T-cell (primary cell): Measurements from ENCODE around the gene SMOC1. TPM values are rescaled to one million over a fixed set of nuclear protein-coding genes. Genes with fewer than 3 reads are reported as not detected.
"Not testable (repeated sequence)": the region's sequence is repeated elsewhere in the genome, so short reads cannot be mapped to it uniquely, and the experiment has no call there.

ENCODE experiments used
- ATAC-seq, 4 experiments: fragments of 200-7000 bp in 3 of 4; fragments of 150-1000 bp in 1 of 4; cut with Tn5 transposase; replicated peaks in 1 of 4; 1 replicate in 3 of 4; 2 replicates in 1 of 4; pipeline ENCODE4 v1.10.0; 2021; ENCODE audit warnings: moderate library complexity in 3 of 4, mild to moderate bottlenecking in 2 of 4, moderate number of reproducible peaks in 1 of 4
- CTCF ChIA-PET, 2 donors: fragments of 300-600 bp; sonication (Branson Sonifier 250); formaldehyde crosslinking; loops; one replicate each; lab custom pipeline; 2022; ENCODE audit warnings: antibody characterized with exemption in 2 of 2; lab: Charles Lee
- POLR2A ChIA-PET, 2 donors: fragments of 300-600 bp; sonication (Branson Sonifier 250); formaldehyde crosslinking; loops; one replicate each; lab custom pipeline; 2022; ENCODE audit warnings: antibody characterized with exemption in 2 of 2; lab: Charles Lee
- DNase-seq, 35 experiments: peaks; one replicate each; pipeline versions ENCODE4 v3.0.0 to v3.0.0-alpha.2; 2013 to 2023
- H3K27ac ChIP-seq: one replicate; pipeline ENCODE4 v1.5.1; 2013; ENCODE audit warnings: low read length
- H3K27me3 ChIP-seq, 2 experiments: replicated peaks in 1 of 2; 1 replicate in 1 of 2; 2 replicates in 1 of 2; pipeline versions ENCODE4 v1.6.1 to v1.7.0; 2013; ENCODE audit warnings: low read length in 1 of 2, mixed read lengths in 1 of 2; ENCODE audit not compliant: control insufficient read depth in 2 of 2, insufficient read depth in 2 of 2; ENCODE audit errors: extremely low read depth in 1 of 2
- H3K36me3 ChIP-seq, 2 donors: 1 replicate in 1 of 2; 2 replicates in 1 of 2; pipeline versions ENCODE4 v1.6.1 to v1.7.0; 2013; ENCODE audit warnings: low read length in 1 of 2; ENCODE audit not compliant: control insufficient read depth in 2 of 2, insufficient read depth in 1 of 2; ENCODE audit errors: extremely low read depth in 1 of 2
- H3K4me1 ChIP-seq, 2 experiments: 1 replicate in 1 of 2; 2 replicates in 1 of 2; pipeline versions ENCODE4 v1.6.1 to v1.7.0; 2013; ENCODE audit warnings: low read length in 2 of 2, mixed read lengths in 1 of 2; ENCODE audit not compliant: insufficient read depth in 2 of 2, control insufficient read depth in 1 of 2; ENCODE audit errors: extremely low read depth in 1 of 2
- H3K4me3 ChIP-seq, 2 donors: 1 replicate in 1 of 2; 2 replicates in 1 of 2; pipeline versions ENCODE4 v1.5.1 to v1.7.0; 2013; ENCODE audit warnings: mild to moderate bottlenecking in 2 of 2, low read length in 1 of 2, moderate library complexity in 1 of 2; ENCODE audit not compliant: control insufficient read depth in 1 of 2; ENCODE audit errors: extremely low read depth in 1 of 2
- H3K9me3 ChIP-seq: 2 replicates; pipeline ENCODE4 v1.7.0; 2013
- H3K27ac Mint-ChIP-seq, 2 donors: one replicate each; pipeline ENCODE4 v1.8.0; 2020 to 2021; ENCODE audit warnings: mild to moderate bottlenecking in 2 of 2, mixed read lengths in 2 of 2
- H3K27me3 Mint-ChIP-seq, 2 donors: one replicate each; pipeline ENCODE4 v1.8.0; 2021 to 2022; ENCODE audit warnings: mixed read lengths in 2 of 2
- H3K36me3 Mint-ChIP-seq: one replicate; pipeline ENCODE4 v1.8.0; 2021; ENCODE audit warnings: mixed read lengths
- H3K4me1 Mint-ChIP-seq, 3 donors: one replicate each; pipeline ENCODE4 v1.8.0; 2020 to 2022; ENCODE audit warnings: mixed read lengths in 3 of 3, mild to moderate bottlenecking in 1 of 3
- H3K4me3 Mint-ChIP-seq, 3 donors: one replicate each; pipeline ENCODE4 v1.8.0; 2020 to 2022; ENCODE audit warnings: mild to moderate bottlenecking in 3 of 3, mixed read lengths in 3 of 3, moderate library complexity in 3 of 3
- H3K9me3 Mint-ChIP-seq, 3 donors: one replicate each; pipeline ENCODE4 v1.8.0; 2020 to 2022; ENCODE audit warnings: mixed read lengths in 3 of 3
- WGBS: methylation state at CpG from one replicate; pipeline ENCODE4 v1.1.5; 2013; ENCODE audit warnings: missing lambda C conversion rate; ENCODE audit not compliant: insufficient coverage; 5-methylcytosine and 5-hydroxymethylcytosine counted together
- total RNA-seq, 35 experiments: library from RNA in 6 of 35; stranded (reverse) in 6 of 35; fragments of 120-200 nt in 1 of 35; gene quantifications; one replicate each; pipeline versions ENCODE4 v1.2.1 to v1.2.4 and lab custom pipeline; 2013 to 2026

The SMOC1 gene
- total RNA-seq, 5 donors from 2014 or later (not counting 1 experiment from before 2014, with no cell fraction given) = not detected

- Mint-ChIP-seq H3K27me3 (peaks cover 35 to 39% of the 10 kb centered on the region in 2 donors), H3K9me3 (peaks cover 12 to 23% (median 21%) of the 10 kb centered on the region in 3 donors), H3K27ac (no peak overlapping the region), H3K4me3 (no peak overlapping the region), H3K4me1 (no peaks in the 10 kb centered on the region), H3K36me3 (no peaks in the 10 kb centered on the region)
- WGBS = 68% methylated on average over 3 of the region's 5 CpGs
- ChIA-PET CTCF (no interaction called here), POLR2A (no interaction called here)
- no peaks in the 10 kb centered on the region for H3K4me1 ChIP-seq
- no peak overlapping the region for H3K4me3 ChIP-seq
- ATAC-seq (no peak), DNase-seq (no peak)
- H3K36me3 ChIP-seq = no peaks in the 10 kb centered on the region
- H3K27ac ChIP-seq = no peak overlapping the region
- peaks cover 2% of the 10 kb centered on the region for H3K9me3 ChIP-seq
- peaks cover 2% of the 10 kb centered on the region in 2 experiments for H3K27me3 ChIP-seq
These were observed 15.9 kb downstream of the SMOC1 start for GRCh38 chr14:69895109-69895508.

DNA sequence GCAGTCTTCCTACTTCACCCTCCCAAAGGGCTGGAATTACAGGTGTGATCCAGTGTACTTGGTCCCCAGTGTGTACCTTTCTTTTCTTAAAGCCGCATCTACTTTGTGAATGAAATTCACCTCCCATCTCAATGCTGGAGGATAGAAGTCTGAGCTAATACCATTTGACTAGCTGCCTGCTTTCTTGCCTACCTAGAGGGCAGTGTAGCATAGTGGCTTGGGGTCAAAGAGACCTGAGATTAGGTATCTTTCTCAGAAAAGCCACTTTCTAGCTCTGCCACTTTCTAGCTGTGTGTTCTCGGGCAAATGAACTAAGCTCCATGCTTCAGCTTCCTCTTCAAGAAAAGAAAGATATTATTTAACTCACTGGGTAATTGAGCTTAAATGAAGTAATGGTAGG lies 16.9 kb downstream of the SMOC1 start:
- H3K4me3 Mint-ChIP-seq = no peak overlapping the region
- ATAC-seq (no peak), DNase-seq (no peak)
- no peak overlapping the region for H3K27ac Mint-ChIP-seq
- H3K36me3 ChIP-seq = no peaks in the 10 kb centered on the region
- WGBS = no CpG with 5 or more reads among the region's 2 CpGs
- ChIA-PET CTCF (no interaction called here), POLR2A (no interaction called here)
- H3K9me3 Mint-ChIP-seq = peaks cover 12 to 23% (median 21%) of the 10 kb centered on the region in 3 donors
- peaks cover 2% of the 10 kb centered on the region in 2 experiments for H3K27me3 ChIP-seq
- H3K4me1 ChIP-seq = no peaks in the 10 kb centered on the region
- peaks cover 41 to 43% of the 10 kb centered on the region in 2 donors for H3K27me3 Mint-ChIP-seq
- peaks cover 2% of the 10 kb centered on the region for H3K9me3 ChIP-seq
- no peak overlapping the region for H3K4me3 ChIP-seq
- H3K4me1 Mint-ChIP-seq = no peaks in the 10 kb centered on the region
- H3K36me3 Mint-ChIP-seq = no peaks in the 10 kb centered on the region
- no peak overlapping the region for H3K27ac ChIP-seq

DNA sequence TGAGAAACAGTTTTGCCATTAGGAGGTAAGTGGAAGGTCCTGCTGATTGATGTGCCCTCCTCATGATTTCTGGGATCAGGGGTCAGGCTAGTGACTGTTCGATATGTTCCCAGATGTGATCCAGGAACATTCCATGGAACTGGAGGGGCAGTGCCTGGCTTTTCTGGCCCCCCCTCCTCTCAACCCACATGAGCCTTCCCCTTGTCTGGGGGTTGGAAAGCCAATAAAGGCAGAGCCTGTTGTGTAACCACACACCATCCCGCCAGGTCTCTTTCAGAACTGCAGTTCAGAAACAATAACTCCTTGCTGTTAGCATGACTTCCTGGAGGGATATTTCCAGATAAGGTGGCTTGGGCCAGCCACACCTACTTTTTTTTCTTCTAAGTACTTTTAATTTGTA lies 17.8 kb downstream of the SMOC1 start:
- peaks cover 12 to 23% (median 21%) of the 10 kb centered on the region in 3 donors for H3K9me3 Mint-ChIP-seq

DNA sequence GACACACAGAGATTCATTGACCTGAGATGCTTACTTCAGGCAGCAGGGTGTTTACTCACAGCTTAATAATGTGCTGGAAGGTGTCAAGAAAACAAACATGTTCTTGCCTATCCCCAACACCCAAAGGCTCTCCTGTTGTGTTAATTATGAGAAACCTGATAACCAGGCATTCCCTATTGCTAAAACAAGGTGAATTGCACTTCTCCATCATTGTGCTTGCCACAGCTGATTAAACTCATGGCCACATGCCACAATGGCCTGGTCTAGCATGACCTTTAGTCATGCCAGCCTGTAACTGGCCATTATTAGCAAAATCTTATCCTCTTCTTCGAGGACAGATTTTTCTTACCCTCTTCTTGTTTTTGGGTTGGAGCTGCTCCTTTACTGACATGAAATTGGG lies 21.4 kb downstream of the SMOC1 start:
- Histone ChIP-seq H3K4me1 (no peaks in the 10 kb centered on the region), H3K9me3 (peaks cover 2% of the 10 kb centered on the region), H3K36me3 (no peaks in the 10 kb centered on the region), H3K27ac (no peak overlapping the region), H3K4me3 (no peak overlapping the region), H3K27me3 (peaks cover under 1 to 2% of the 10 kb centered on the region in 2 experiments)
- ChIA-PET POLR2A (no interaction called here), CTCF (no interaction called here)
- Mint-ChIP-seq H3K9me3 (peaks cover 12 to 23% (median 21%) of the 10 kb centered on the region in 3 donors), H3K4me3 (no peak overlapping the region), H3K27me3 (peaks cover 14 to 18% of the 10 kb centered on the region in 2 donors), H3K4me1 (no peaks in the 10 kb centered on the region), H3K27ac (no peak overlapping the region), H3K36me3 (no peaks in the 10 kb centered on the region)
- DNase-seq (no peak), ATAC-seq (no peak)
- no CpG with 5 or more reads among the region's 1 CpG for WGBS

More for the DNA sequence above, 17.8 kb downstream of the SMOC1 start:
- Histone ChIP-seq H3K27ac (no peak overlapping the region), H3K27me3 (peaks cover 0 to 2% of the 10 kb centered on the region in 2 experiments), H3K36me3 (no peaks in the 10 kb centered on the region), H3K4me3 (no peak overlapping the region), H3K9me3 (peaks cover 2% of the 10 kb centered on the region), H3K4me1 (no peaks in the 10 kb centered on the region)
- DNase-seq = no peak
- Mint-ChIP-seq H3K27ac (no peak overlapping the region), H3K27me3 (peaks cover 43% of the 10 kb centered on the region in 2 donors), H3K36me3 (no peaks in the 10 kb centered on the region), H3K4me1 (no peaks in the 10 kb centered on the region), H3K4me3 (no peak overlapping the region)
- no CpG with 5 or more reads among the region's 2 CpGs for WGBS
- ATAC-seq = no peak
- POLR2A ChIA-PET = no interaction called here
- CTCF ChIA-PET = no interaction called here

DNA sequence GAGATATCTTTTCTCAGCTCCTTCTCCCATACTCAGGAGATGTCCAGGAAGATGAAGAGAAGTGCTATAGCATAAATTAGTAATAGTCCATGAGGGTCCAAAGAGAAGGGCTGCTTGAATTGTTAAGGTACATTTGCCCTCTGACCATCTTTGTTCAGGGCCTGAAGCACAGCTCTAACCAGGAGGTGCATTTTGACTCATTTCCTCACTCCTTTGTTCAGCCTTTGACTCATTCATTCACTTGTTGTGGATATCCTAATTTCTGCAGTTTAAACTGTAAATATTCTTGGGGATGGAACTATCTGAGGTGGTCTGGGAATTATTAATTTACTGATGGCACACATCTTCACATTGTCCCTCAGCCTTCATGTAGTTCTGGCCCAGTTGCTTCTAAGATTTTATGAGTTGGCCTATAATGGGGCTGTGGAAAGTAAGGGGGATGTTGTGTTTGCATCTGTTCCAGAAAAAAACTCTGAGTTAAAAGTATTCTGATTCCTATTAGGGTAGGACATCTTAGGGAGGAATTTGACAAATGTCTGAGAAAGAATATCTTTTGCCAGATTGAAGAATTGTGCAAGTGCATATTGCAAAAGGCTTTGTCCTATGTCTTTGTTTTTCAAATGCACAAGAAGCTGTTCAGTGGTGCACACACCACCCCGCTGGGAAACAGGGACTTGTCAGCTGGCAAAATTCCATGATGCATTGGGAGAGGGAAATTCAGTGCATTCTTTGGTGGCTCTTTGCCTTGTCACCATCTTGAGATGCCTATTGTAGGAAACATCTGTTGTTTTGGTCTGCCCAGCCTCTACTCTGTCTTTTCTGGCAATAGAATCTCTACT lies 22.1 kb downstream of the SMOC1 start:
- Histone ChIP-seq H3K4me1 (no peaks in the 10 kb centered on the region), H3K27me3 (peaks cover 0 to 2% of the 10 kb centered on the region in 2 experiments), H3K4me3 (no peak overlapping the region), H3K9me3 (peaks cover 2% of the 10 kb centered on the region), H3K36me3 (no peaks in the 10 kb centered on the region), H3K27ac (no peak overlapping the region)
- Mint-ChIP-seq H3K9me3 (peaks cover 12 to 21% (median 18%) of the 10 kb centered on the region in 3 donors), H3K27ac (no peak overlapping the region), H3K4me1 (no peaks in the 10 kb centered on the region), H3K4me3 (no peak overlapping the region), H3K36me3 (no peaks in the 10 kb centered on the region), H3K27me3 (peaks cover 8 to 18% of the 10 kb centered on the region in 2 donors)
- ChIA-PET POLR2A (no interaction called here), CTCF (no interaction called here)
- DNase-seq = no peak
- no peak for ATAC-seq
- WGBS = 90% methylated on average over 1 of the region's 1 CpG

DNA sequence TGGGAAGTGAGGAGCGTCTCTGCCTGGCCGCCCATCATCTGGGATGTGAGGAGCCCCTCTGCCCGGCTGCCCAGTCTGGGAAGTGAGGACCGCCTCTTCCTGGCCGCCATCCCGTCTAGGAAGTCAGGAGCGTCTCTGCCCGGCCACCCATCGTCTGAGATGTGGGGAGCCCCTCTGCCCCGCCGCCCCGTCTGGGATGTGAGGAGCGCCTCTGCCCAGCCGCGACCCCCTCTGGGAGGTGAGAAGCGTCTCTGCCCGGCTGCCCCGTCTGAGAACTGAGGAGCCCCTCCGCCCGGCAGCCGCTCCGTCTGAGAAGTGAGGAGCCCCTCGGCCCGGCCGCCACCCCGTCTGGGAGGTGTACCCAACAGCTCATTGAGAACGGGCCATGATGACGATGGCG lies 23.8 kb downstream of the SMOC1 start:
- POLR2A ChIA-PET, H3K27me3 ChIP-seq, H3K4me1 Mint-ChIP-seq, CTCF ChIA-PET, ATAC-seq, H3K36me3 Mint-ChIP-seq, H3K9me3 ChIP-seq, H3K27ac Mint-ChIP-seq, H3K36me3 ChIP-seq, H3K4me3 ChIP-seq, H3K4me1 ChIP-seq, H3K27ac ChIP-seq, DNase-seq, H3K4me3 Mint-ChIP-seq: not testable (repeated sequence)
- peaks cover 8 to 18% of the 10 kb centered on the region in 2 donors for H3K27me3 Mint-ChIP-seq
- H3K9me3 Mint-ChIP-seq = peaks cover 10 to 12% (median 12%) of the 10 kb centered on the region in 3 donors
- WGBS = 100% methylated on average over 1 of the region's 29 CpGs
